K562 (cell line): Measurements from ENCODE around the gene ZFAND3. TPM values are rescaled to one million over a fixed set of nuclear protein-coding genes. Genes with fewer than 3 reads are reported as not detected.

Experiments used
- NCOA1 ChIP-seq: fragments of 450-650 bp; IDR thresholded peaks from 2 replicates; pipeline ENCODE4 v1.6.1; 2016; ENCODE audit warnings: low read depth
- NFIX ChIP-seq: fragments of 250-450 bp; sonication (Bioruptor Pico); IDR thresholded peaks from 2 replicates; pipeline ENCODE4 v1.4.0; 2020; ENCODE audit warnings: low read depth, mild to moderate bottlenecking, moderate library complexity
- NR2C1 ChIP-seq, 2 experiments: fragments of 450-650 bp; IDR thresholded peaks; 2 replicates each; pipeline ENCODE4 v1.6.1; 2017; ENCODE audit warnings: mild to moderate bottlenecking in 2 of 2, antibody characterized with exemption in 1 of 2, inconsistent platforms in 1 of 2, missing compliant biosample characterization in 1 of 2, missing genetic modification characterization in 1 of 2
- ZNF24 ChIP-seq: fragments of 450-650 bp; IDR thresholded peaks from 2 replicates; pipeline ENCODE4 v1.6.1; 2016
- polyA plus RNA-seq, 8 experiments: library from polyadenylated mRNA; depleted of rRNA in 4 of 8; stranded (reverse) in 5 of 8; unstranded in 3 of 8; fragments of >200 nt; fragmentation: Nextera tagmentation in 2 of 8; fragmentation: Illumina TruSeq in 1 of 8; extraction: Ambion mirVana in 2 of 8; extraction: Trizol in 1 of 8; gene quantifications; 2 replicates each; pipeline versions ENCODE4 v1.2.1 to v1.2.3, GENCODE V29; 2011 to 2014; ENCODE audit warnings: inconsistent platforms in 1 of 8, missing spikeins in 1 of 8
- total RNA-seq, 7 experiments: library from RNA; depleted of rRNA in 6 of 7; stranded (reverse); fragments of >200 nt in 6 of 7; fragmentation: Illumina TruSeq in 2 of 7; extraction: Trizol in 2 of 7; gene quantifications; 2 replicates each; pipeline versions ENCODE4 v1.2.1 to v1.2.3, GENCODE V29; 2011 to 2021; ENCODE audit warnings: low replicate concordance in 1 of 7
- TF ChIP-seq, protein P1 (sequence below), 2 experiments: fragments of 450-650 bp; formaldehyde crosslinking in 1 of 2; IDR thresholded peaks; 2 replicates each; pipeline versions ENCODE4 v1.4.0 to v1.6.1; 2014 to 2020; ENCODE audit warnings: mild to moderate bottlenecking in 2 of 2, borderline replicate concordance in 1 of 2, low read depth in 1 of 2
- TF ChIP-seq, protein P2 (sequence below): fragments of 450-650 bp; conservative IDR thresholded peaks from 2 replicates; pipeline ENCODE4 v1.6.1; 2016; ENCODE audit warnings: missing genetic modification characterization, low read depth, mild to moderate bottlenecking, control low read depth, missing compliant biosample characterization
- TF ChIP-seq, protein P3 (sequence below), 3 experiments: IDR thresholded peaks in 2 of 3; conservative IDR thresholded peaks in 1 of 3; 2 replicates each; pipeline ENCODE4 v1.5.1; 2011 to 2012; ENCODE audit warnings: low read length in 3 of 3, mild to moderate bottlenecking in 3 of 3, control low read depth in 2 of 3, improper control_type of control experiment in 1 of 3, inconsistent platforms in 1 of 3, low read depth in 1 of 3, mixed read lengths in 1 of 3, moderate library complexity in 1 of 3; ENCODE audit not compliant: insufficient read depth in 2 of 3
- TF ChIP-seq, protein P4 (sequence below): sonication (generic); formaldehyde crosslinking; IDR thresholded peaks from 2 replicates; pipeline ENCODE4 v1.8.1; 2023; ENCODE audit warnings: missing genetic modification reagents, mild to moderate bottlenecking, borderline replicate concordance

The ZFAND3 gene
- total and polyA plus RNA-seq, 9 of the 15 experiments (the other 6 are each of a cell fraction or from before 2014, with no cell fraction given) = 0.81 to 26.6 (median 11.8) TPM

DNA sequence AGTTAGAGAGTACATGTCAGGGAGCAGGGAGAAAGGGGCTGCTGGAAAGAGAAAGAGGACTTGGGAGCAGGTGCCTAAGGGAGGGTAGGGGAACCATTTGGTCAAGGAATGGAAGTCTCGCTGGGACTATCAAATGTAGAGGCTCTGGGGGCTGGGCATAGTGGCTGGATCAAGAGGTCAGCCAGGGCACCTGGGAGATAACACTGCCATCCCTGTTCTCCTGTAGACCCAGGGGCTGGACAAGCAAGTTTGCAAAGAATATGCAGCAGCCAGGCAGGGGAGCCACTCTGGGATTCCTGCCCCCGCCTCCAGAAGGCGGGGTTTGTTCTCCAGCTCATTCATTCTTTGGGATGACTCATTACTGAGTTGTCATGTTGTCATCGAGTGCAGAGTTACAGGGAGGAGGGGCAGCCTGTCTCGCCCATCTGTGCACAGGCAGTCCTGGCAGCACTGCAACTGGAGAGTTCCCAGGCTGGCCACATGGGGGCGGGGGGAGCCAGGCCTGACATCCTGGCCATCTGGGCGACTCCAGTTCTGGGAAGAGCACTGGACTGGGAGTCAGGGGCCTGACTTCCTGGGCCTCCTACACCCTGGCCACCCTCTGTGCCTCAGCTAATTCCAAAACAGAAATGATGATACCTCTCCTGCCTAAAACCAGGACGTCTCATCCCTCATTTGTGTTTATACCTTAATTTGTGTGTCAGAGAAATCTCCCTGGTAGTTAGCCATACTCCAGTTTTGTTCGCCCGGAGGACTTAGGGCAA, 28.2 kb upstream of the ZFAND3 start (continued):
- TF ChIP-seq, protein P1, sequence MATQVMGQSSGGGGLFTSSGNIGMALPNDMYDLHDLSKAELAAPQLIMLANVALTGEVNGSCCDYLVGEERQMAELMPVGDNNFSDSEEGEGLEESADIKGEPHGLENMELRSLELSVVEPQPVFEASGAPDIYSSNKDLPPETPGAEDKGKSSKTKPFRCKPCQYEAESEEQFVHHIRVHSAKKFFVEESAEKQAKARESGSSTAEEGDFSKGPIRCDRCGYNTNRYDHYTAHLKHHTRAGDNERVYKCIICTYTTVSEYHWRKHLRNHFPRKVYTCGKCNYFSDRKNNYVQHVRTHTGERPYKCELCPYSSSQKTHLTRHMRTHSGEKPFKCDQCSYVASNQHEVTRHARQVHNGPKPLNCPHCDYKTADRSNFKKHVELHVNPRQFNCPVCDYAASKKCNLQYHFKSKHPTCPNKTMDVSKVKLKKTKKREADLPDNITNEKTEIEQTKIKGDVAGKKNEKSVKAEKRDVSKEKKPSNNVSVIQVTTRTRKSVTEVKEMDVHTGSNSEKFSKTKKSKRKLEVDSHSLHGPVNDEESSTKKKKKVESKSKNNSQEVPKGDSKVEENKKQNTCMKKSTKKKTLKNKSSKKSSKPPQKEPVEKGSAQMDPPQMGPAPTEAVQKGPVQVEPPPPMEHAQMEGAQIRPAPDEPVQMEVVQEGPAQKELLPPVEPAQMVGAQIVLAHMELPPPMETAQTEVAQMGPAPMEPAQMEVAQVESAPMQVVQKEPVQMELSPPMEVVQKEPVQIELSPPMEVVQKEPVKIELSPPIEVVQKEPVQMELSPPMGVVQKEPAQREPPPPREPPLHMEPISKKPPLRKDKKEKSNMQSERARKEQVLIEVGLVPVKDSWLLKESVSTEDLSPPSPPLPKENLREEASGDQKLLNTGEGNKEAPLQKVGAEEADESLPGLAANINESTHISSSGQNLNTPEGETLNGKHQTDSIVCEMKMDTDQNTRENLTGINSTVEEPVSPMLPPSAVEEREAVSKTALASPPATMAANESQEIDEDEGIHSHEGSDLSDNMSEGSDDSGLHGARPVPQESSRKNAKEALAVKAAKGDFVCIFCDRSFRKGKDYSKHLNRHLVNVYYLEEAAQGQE (IDR thresholded peaks at IDR 0.05; ENCODE audit: borderline replicate concordance) = peak; percentile 94
- TF ChIP-seq, protein P1 (CRISPR knock-in tag; IDR thresholded peaks at IDR 0.05; ENCODE audit: low read depth) = peak; percentile 53; the same call in 1 of the 2 replicates
- TF ChIP-seq, protein P2, sequence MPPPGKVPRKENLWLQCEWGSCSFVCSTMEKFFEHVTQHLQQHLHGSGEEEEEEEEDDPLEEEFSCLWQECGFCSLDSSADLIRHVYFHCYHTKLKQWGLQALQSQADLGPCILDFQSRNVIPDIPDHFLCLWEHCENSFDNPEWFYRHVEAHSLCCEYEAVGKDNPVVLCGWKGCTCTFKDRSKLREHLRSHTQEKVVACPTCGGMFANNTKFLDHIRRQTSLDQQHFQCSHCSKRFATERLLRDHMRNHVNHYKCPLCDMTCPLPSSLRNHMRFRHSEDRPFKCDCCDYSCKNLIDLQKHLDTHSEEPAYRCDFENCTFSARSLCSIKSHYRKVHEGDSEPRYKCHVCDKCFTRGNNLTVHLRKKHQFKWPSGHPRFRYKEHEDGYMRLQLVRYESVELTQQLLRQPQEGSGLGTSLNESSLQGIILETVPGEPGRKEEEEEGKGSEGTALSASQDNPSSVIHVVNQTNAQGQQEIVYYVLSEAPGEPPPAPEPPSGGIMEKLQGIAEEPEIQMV (tag) = no peak
- TF ChIP-seq NCOA1 (peak; percentile 48; the same call in 1 of the 2 replicates), ZNF24 (peak; percentile 91), NR2C1 (IDR thresholded peaks at IDR 0.05) (no peak), NR2C1 (tag; IDR thresholded peaks at IDR 0.05) (no peak), NFIX (CRISPR knock-in tag) (no peak)
- TF ChIP-seq, protein P3, sequence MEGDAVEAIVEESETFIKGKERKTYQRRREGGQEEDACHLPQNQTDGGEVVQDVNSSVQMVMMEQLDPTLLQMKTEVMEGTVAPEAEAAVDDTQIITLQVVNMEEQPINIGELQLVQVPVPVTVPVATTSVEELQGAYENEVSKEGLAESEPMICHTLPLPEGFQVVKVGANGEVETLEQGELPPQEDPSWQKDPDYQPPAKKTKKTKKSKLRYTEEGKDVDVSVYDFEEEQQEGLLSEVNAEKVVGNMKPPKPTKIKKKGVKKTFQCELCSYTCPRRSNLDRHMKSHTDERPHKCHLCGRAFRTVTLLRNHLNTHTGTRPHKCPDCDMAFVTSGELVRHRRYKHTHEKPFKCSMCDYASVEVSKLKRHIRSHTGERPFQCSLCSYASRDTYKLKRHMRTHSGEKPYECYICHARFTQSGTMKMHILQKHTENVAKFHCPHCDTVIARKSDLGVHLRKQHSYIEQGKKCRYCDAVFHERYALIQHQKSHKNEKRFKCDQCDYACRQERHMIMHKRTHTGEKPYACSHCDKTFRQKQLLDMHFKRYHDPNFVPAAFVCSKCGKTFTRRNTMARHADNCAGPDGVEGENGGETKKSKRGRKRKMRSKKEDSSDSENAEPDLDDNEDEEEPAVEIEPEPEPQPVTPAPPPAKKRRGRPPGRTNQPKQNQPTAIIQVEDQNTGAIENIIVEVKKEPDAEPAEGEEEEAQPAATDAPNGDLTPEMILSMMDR (IDR thresholded peaks at IDR 0.05 in 2 of 3, conservative IDR thresholded peaks at IDR 0.05 in 1 of 3; ENCODE audit: insufficient read depth in 2 of 3, low read depth in 1 of 3, low read length in 3 of 3) = peak; percentile 95 to 99 (median 95)
- TF ChIP-seq, protein P4, sequence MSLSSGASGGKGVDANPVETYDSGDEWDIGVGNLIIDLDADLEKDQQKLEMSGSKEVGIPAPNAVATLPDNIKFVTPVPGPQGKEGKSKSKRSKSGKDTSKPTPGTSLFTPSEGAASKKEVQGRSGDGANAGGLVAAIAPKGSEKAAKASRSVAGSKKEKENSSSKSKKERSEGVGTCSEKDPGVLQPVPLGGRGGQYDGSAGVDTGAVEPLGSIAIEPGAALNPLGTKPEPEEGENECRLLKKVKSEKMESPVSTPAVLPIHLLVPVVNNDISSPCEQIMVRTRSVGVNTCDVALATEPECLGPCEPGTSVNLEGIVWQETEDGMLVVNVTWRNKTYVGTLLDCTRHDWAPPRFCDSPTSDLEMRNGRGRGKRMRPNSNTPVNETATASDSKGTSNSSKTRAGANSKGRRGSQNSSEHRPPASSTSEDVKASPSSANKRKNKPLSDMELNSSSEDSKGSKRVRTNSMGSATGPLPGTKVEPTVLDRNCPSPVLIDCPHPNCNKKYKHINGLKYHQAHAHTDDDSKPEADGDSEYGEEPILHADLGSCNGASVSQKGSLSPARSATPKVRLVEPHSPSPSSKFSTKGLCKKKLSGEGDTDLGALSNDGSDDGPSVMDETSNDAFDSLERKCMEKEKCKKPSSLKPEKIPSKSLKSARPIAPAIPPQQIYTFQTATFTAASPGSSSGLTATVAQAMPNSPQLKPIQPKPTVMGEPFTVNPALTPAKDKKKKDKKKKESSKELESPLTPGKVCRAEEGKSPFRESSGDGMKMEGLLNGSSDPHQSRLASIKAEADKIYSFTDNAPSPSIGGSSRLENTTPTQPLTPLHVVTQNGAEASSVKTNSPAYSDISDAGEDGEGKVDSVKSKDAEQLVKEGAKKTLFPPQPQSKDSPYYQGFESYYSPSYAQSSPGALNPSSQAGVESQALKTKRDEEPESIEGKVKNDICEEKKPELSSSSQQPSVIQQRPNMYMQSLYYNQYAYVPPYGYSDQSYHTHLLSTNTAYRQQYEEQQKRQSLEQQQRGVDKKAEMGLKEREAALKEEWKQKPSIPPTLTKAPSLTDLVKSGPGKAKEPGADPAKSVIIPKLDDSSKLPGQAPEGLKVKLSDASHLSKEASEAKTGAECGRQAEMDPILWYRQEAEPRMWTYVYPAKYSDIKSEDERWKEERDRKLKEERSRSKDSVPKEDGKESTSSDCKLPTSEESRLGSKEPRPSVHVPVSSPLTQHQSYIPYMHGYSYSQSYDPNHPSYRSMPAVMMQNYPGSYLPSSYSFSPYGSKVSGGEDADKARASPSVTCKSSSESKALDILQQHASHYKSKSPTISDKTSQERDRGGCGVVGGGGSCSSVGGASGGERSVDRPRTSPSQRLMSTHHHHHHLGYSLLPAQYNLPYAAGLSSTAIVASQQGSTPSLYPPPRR (CRISPR knock-in tag) = 0 out of 2 replicates have a peak, but pooled peaks have one; percentile 11
